ENCODE measurements around the gene PLCXD1.
"Not testable (repeated sequence)": the region's sequence is repeated elsewhere in the genome, so short reads cannot be mapped to it uniquely, and the experiment has no call there.

The PLCXD1 gene

DNA sequence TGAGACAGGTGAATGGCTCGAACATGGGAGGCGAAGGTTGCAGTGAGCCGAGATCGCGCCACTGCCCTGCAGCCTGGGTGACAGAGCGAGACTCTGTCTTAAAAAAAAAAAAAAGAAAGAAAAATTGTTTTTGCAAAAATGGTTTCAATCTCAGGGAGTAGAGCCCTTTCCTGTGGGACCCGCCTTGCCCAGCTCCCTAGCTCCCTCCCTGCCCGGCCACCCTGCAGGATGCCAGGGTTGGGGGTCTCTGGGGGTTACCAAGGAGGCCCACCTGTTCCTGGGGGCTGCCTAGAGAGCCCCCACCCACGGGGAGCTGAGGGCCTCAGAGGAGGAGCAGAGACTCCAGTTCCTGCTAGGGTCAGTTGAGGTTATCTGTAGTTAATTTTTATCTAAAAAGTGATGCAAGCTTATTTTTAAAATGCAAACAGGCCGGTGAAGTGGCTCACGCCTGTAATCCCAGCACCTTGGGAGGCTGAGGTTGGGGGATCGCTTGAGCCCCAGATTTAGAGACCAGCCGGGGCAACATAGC is 18.7 kb upstream of the PLCXD1 start:
- no peak for DNase-seq

- DNase-seq, result not testable (repeated sequence)
Observed at GRCh38 chrX:264006-264405, 17.2 kb upstream of the PLCXD1 start.

GRCh38 chrX:264634-265455 is 16.3 kb upstream of the PLCXD1 start:
- no peak for DNase-seq

GRCh38 chrX:265502-265901 is 15.7 kb upstream of the PLCXD1 start:
- no peak for DNase-seq

- no peak for DNase-seq
Observed at GRCh38 chrX:267771-268261, 13.4 kb upstream of the PLCXD1 start.

DNA sequence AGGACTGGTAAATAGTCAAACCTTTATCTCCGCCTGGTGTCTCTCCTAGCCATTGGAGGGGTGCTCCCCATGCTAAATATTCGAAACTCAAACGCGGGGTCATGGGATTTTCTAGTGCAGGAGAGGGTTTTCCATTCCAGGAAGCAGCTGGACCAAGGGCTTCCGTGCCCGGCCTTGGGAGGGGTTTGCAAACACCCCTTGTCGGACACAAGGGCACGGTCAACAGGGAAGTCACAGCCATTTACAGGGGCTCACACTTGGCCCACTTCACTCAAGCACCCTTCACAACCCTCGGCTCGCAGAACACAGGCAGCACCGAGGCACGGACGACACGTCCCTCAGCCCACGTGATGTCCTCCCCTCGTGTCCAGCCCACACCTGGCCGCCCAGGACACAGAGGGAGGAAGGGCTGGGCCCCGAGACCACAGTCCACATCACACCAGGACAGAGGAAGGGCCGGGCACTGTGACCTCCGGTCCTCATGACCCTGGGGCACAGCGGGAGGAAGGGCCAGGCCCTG is 10.3 kb upstream of the PLCXD1 start:
- DNase-seq, result no peak

- no peak for DNase-seq
Observed at GRCh38 chrX:274904-275475, 6.2 kb upstream of the PLCXD1 start.

DNA sequence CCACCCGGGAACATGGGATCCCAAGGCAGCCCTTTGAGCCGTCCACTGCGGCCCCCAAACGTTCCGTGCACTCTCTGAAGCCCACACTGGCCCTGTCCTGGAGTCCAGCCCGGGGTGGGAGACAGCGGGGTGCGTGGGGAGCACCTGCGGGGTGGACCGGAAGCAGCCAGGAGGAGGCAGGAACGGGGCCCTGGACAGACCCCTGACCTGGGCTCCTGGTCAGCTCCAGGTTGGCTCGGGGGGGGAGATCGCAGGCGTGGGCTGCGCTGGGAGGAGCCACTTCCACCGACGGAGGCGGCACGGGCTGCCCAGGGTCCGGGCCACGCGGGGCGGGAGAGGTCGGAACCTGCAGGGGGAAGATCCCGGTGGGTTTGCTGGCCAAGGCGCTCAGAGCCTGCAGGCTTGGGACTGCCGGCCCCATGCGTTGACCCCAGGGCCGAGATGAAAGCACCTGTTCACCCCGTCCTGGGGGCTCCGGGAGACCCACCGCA is 5.7 kb upstream of the PLCXD1 start:
- DNase-seq, result no peak

- DNase-seq, result no peak
Observed at GRCh38 chrX:275967-276580, 5.1 kb upstream of the PLCXD1 start.

DNA sequence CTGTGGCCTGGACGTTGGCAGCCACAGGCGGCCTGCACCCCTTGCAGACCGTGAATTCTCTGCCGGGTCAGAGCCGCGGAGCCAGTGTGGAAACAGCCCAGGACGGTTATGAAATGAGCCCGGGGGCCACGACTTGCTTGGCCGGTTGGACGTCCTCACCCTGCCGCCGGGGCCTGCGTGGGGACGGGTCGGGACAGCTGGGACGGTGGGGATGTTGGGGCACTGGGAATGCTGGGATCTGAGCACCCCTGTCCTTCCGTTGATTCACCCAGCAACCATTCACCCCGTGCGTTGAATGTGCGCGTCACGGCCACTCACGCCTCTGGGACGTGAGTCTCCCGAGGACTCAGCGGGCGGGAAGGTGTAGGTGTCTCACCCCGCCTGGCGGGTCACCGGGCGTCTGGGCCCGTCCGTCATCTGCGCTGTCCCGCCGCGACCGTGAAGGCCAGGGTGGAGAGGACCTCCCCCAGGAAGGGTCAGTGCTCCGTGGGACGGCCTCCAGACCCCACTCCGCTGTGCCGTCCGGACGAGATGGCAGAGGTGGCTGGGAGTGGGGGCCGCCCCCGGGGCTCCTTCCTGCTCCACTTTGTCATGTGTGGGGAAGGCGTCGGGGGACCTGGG is 4.5 kb upstream of the PLCXD1 start:
- no peak for DNase-seq

DNA sequence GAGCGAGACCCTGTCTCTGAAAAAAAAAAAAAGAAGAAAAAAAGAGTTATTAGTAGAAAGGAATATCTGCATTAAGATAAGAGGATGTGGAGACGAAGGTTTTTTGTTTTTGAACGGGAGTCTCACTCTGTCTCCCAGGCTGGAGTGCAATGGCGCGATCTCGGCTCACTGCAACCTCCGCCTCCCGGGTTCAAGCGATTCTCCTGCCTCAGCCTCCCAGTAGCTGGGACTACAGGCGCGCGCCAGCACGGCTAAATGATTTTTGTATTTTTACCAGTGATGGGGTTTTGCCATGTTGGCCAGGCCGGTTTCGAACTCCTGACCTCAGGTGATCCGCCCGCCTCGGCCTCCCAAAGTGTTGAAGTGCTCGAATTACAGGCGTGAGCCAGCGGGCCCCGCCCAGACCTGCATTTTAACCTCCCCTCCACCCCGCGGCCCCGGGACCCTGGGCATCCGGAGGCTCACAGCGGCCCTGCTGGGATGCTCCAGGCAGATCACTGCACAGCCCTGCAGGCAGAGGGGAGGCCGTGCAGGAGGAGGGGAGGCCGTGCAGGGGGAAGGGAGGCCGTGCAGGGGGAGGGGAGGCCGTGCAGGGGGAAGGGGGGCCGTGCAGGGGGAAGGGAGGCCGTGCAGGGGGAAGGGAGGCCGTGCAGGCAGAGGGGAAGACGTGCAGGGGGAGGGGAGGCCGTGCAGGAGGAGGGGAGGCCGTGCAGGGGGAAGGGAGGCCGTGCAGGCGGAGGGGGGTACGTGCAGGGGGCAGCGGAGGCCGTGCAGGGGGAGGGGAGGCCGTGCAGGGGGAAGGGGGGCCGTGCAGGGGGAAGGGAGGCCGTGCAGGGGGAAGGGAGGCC is 1.2 kb upstream of the PLCXD1 start:
- not testable (repeated sequence) for DNase-seq

- DNase-seq, result not testable (repeated sequence)
Observed at GRCh38 chrX:280722-281121, 459 bp upstream of the PLCXD1 start.

DNA sequence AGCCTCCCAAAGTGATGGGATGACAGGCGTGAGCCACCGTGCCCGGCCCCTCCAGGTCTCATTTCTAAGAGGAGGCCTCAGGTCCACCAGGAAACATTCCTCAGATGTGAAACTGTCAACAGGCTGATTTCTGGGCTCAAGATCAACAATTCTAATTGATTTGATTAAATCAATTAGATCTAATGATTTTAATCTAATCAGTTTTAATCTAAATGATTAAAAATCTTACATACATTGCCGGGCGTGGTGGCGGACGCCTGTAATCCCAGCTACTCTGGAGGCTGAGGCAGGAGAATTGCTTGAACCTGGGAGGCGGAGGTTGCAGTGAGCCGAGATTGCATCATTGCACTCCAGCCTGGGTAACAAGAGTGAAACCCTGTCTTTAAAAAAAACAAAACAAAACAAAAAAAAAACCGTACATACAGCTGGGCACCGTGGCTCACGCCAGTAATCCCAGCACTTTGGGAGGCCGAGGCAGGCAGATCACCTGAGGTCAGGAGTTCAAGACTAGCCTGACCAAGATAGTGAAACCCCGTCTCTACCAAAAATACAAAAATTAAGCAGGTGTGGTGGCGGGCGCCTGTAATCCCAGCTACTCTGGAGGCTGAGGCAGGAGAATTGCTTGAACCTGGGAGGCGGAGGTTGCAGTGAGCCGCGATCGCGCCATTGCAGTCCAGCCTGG is 960 bp downstream of the PLCXD1 start:
- DNase-seq, result not testable (repeated sequence)

DNA sequence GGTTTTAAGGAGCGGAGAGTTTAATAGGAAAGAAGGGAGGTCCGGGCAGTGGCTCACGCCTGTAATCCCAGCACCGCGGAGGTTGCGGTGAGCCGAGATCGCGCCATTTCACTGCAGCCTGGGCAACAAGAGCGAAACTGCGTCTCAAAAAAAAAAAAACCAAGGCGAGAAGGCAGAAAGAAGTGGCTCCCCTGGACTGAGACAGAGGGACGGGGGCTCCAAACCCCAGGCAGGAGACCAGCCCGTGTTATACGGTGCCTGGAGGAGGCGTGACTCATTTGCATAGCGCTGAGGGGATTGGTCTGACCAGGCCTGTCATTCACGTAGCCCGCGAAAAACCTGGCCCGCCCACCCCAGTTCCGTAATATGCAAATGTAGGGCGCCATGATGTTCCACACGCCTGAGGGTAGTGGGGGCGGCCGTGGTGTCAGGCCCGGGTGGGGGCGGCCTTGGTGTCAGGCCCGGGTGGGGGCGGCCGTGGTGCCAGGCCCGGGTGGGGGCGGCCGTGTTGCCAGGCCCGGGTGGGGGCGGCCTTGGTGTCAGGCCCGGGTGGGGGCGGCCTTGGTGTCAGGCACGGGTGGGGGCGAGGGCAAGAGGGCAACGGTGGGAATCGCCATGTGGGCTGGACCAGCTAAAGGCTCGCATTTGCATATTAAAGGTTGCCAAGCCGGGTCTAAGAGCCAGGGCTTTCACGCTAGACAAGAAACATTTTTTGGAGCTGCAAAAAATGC is 2.1 kb downstream of the PLCXD1 start:
- DNase-seq, result no peak

DNA sequence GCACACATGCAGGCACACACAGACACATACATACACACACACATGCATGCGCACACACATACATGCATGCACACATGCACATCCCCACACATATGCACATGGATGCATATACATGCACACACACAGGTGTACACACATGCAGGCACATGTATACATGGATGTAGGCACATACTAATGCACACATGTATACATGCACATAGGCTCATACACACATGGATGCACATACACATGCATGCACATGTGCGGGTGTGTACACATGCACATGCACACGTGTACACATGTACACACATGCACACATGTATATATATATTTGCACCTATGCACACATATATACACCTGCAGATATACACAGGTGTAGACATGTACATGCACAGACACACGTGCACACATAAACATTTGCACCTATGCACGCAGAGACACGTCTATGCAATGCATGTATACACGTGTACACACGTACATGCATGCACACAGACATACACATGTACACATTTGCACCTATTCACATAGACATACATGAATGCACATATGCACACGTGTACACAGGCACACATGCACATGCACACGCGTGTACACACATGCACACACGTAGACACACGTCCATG is 4.0 kb downstream of the PLCXD1 start:
- DNase-seq, result no peak

GRCh38 chrX:287670-288069 is 6.5 kb downstream of the PLCXD1 start:
- DNase-seq, result no peak

DNA sequence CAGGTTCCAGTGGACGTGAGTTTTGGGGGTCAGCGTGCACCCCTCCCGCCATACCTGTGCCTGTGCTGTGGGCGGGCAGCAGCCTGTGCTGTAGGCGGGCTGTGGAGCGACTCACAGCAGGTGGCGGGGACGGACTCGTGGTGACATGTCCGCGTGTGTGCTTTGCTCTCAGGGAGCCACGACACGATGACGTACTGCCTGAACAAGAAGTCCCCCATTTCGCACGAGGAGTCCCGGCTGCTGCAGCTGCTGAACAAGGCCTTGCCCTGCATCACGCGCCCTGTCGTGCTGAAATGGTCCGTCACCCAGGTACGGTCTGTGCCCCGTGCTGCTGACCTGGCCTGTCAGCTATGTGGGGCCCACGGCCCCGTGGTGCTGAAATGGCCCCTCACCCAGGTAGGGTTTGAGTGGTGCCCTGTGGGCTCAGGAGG is 7.4 kb downstream of the PLCXD1 start:
- DNase-seq, result no peak

- no peak for DNase-seq
Observed at GRCh38 chrX:290476-291166, 9.4 kb downstream of the PLCXD1 start.

All from amygdala (tissue), 56 donors.